Psoas muscle (tissue), 8 donors: Measurements from ENCODE around the gene BCKDHA. TPM values are rescaled to one million over a fixed set of nuclear protein-coding genes. Genes with fewer than 3 reads are reported as not detected.
"Not testable (repeated sequence)": the region's sequence is repeated elsewhere in the genome, so short reads cannot be mapped to it uniquely, and the experiment has no call there.

ENCODE experiments used
- ATAC-seq, 4 donors: fragments of 200-7000 bp; cut with Tn5 transposase; one replicate each; pipeline ENCODE4 v1.9.1; 2020; ENCODE audit warnings: moderate library complexity in 3 of 4, mild to moderate bottlenecking in 2 of 4
- DNase-seq, 2 donors: peaks; one replicate each; pipeline ENCODE4 v3.0.0-alpha.2; 2020
- H3K27ac ChIP-seq: fragments of 200-600 bp; one replicate; pipeline ENCODE4 v1.8.0; 2022
- H3K27me3 ChIP-seq, 3 donors: fragments of 200-600 bp in 1 of 3; one replicate each; pipeline versions ENCODE4 v1.6.1 to v1.8.0; 2013 to 2022; ENCODE audit warnings: low read length in 2 of 3, mild to moderate bottlenecking in 2 of 3, moderate library complexity in 1 of 3; ENCODE audit not compliant: insufficient read depth in 3 of 3
- H3K36me3 ChIP-seq, 2 donors: fragments of 200-600 bp in 1 of 2; one replicate each; pipeline versions ENCODE4 v1.6.1 to v1.8.0; 2013 to 2022; ENCODE audit warnings: low read depth in 1 of 2, mild to moderate bottlenecking in 1 of 2, moderate library complexity in 1 of 2; ENCODE audit not compliant: insufficient read depth in 1 of 2
- H3K4me1 ChIP-seq: fragments of 200-600 bp; one replicate; pipeline ENCODE4 v1.8.0; 2022
- H3K4me3 ChIP-seq: fragments of 200-600 bp; one replicate; pipeline ENCODE4 v1.8.0; 2022; ENCODE audit warnings: mild to moderate bottlenecking
- H3K9me3 ChIP-seq: fragments of 200-600 bp; one replicate; pipeline ENCODE4 v1.8.0; 2022
- WGBS, 3 donors: extraction: QIAGEN DNeasy Blood & Tissue Kit; methylation state at CpG; one replicate each; pipeline versions ENCODE4 v1.1.6 to v1.1.7; 2013; 5-methylcytosine and 5-hydroxymethylcytosine counted together
- intact Hi-C, 2 donors: fragments of 100-400 bp; cut with DNase I; formaldehyde crosslinking; loops; one replicate each; pipeline versions ENCODE4 v1.11.0 to v1.14.2; 2022
- polyA plus RNA-seq, 3 donors: library from polyadenylated mRNA; stranded (reverse); fragments of 200-250 nt; gene quantifications; one replicate each; pipeline ENCODE4 v1.2.3, GENCODE V29; 2013
- total RNA-seq, 4 donors: library from RNA; stranded (reverse); fragmentation: NEBNext Ultra II Directional in 2 of 4; extraction: Animal tissue kit (Norgen Biotek cat#: 25700) in 2 of 4; gene quantifications; one replicate each; pipeline versions ENCODE4 v1.2.1 to v1.2.4, GENCODE V29; 2021 to 2023
- TF ChIP-seq, protein P1 (sequence below): fragments of 200-600 bp; IDR thresholded peaks from one replicate; pipeline ENCODE4 v1.8.0; 2022; ENCODE audit warnings: antibody characterized with exemption
- donor health status: healthy with polysubstance abuse.
- donor health status: DM: no; HTN: no; CAD: no; lungs with moderate emphysema.
- donor health status: Bipolar disorder and iron deficiency.
- donor health status: healthy.
- donor health status: DM: yes; HTN: yes; CAD: no.
- donor health status: DM: no; HTN: no; CAD: no.
- donor health status: DM: no; HTN: no; CAD: no.
- donor health status: DM: yes; HTN: yes; CAD: no.

The BCKDHA gene
- total and polyA plus RNA-seq, 7 donors = 31.5 to 58.8 (median 43.3) TPM

GRCh38 chr19:41430922-41431321 is 33.3 kb downstream of the BCKDHA start:
- H3K36me3 ChIP-seq = peaks cover 9 to 63% of the 10 kb centered on the region in 2 donors
- H3K27ac ChIP-seq = peak overlapping the region; percentile 83
- no peak for DNase-seq
- no peaks in the 10 kb centered on the region for H3K9me3 ChIP-seq
- H3K4me1 ChIP-seq = peaks cover 17% of the 10 kb centered on the region
- 59 to 87% (median 69%) methylated on average over 6 of the region's 6 CpGs for WGBS, 3 donors
- no peak overlapping the region for H3K4me3 ChIP-seq
- H3K27me3 ChIP-seq = no peaks in the 10 kb centered on the region
- intact Hi-C loops = loop anchor here in 1 of 2 donors (10.0 kb wide), 1 partner anchor 226 kb away; no protein-coding TSS in a partner anchor
- TF ChIP-seq, protein P1, sequence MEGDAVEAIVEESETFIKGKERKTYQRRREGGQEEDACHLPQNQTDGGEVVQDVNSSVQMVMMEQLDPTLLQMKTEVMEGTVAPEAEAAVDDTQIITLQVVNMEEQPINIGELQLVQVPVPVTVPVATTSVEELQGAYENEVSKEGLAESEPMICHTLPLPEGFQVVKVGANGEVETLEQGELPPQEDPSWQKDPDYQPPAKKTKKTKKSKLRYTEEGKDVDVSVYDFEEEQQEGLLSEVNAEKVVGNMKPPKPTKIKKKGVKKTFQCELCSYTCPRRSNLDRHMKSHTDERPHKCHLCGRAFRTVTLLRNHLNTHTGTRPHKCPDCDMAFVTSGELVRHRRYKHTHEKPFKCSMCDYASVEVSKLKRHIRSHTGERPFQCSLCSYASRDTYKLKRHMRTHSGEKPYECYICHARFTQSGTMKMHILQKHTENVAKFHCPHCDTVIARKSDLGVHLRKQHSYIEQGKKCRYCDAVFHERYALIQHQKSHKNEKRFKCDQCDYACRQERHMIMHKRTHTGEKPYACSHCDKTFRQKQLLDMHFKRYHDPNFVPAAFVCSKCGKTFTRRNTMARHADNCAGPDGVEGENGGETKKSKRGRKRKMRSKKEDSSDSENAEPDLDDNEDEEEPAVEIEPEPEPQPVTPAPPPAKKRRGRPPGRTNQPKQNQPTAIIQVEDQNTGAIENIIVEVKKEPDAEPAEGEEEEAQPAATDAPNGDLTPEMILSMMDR = no peak
- peak in 1 of 4 donors; percentile 9 for ATAC-seq

DNA sequence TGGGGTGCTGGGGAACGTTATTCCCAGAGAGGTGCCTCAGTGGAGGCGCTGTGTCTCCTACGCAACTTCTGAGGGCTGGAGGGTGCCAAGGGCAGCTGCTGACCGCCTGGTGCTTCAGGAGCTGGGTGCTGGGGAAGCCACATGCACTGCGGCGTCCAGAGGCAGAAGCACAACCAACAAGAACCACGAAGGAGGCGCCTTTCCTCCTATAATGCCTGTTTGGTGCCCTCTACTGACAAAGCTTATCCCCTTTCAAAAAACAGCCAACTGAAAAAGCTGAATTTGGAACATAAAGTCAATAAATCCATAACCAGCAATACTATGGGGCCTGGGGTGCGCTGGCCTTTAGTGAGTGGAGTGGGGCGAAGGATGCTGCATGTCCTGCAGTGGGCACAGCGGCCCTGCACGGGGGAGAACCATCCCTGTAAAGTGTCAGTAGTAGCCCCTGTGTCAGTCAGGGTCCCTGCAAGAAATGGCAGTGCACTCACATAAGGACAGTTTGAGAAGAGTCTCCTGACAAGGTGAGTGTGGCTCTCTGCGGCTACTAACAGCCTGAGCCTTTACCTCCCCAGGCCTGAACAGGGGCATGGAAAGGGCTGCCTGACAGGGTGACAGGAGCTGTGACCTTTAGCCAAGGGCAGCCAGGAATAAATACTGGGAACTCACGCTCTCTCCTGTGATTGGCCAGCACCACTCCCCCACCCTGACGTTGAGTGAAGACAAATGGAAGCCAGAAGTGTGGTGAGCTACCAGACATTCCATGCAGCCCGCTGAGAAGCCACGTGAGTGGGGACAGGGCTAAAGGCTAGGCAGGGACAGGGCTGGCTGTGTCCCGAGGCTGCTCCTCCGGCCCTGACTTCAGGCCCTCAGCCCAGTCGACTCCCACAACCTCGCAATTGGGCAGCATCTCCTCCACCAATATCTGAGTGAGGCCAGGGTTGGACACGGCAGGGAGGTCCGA is 34.1 kb downstream of the BCKDHA start:
- 34 to 54% (median 38%) methylated on average over 23 of the region's 23 CpGs for WGBS, 3 donors
- H3K27ac ChIP-seq = peak overlapping the region; percentile 83
- DNase-seq (peak; percentile 59 to 68), ATAC-seq (peak; percentile 75 to 94 (median 88))
- H3K9me3 ChIP-seq = no peaks in the 10 kb centered on the region
- H3K27me3 ChIP-seq = no peaks in the 10 kb centered on the region
- H3K4me1 ChIP-seq = peaks cover 17% of the 10 kb centered on the region
- intact Hi-C loops = loop anchor here in 1 of 2 donors (10.0 kb wide), 1 partner anchor 227 kb away; no protein-coding TSS in a partner anchor
- no peak overlapping the region for H3K4me3 ChIP-seq
- TF ChIP-seq, protein P1 = peak; percentile 40
- H3K36me3 ChIP-seq = peaks cover 12 to 65% of the 10 kb centered on the region in 2 donors

GRCh38 chr19:41433171-41433570 is 35.6 kb downstream of the BCKDHA start:
- Histone ChIP-seq H3K36me3 (peaks cover 13 to 78% of the 10 kb centered on the region in 2 donors), H3K27ac (no peak overlapping the region), H3K9me3 (no peaks in the 10 kb centered on the region), H3K27me3 (no peaks in the 10 kb centered on the region), H3K4me1 (peaks cover 17% of the 10 kb centered on the region), H3K4me3 (no peak overlapping the region)
- intact Hi-C loops = loop anchor here in 1 of 2 donors (10.0 kb wide), 1 partner anchor 228 kb away; no protein-coding TSS in a partner anchor
- no peak for ATAC-seq
- no peak for DNase-seq
- 85 to 93% (median 90%) methylated on average over 18 of the region's 18 CpGs for WGBS, 3 donors
- TF ChIP-seq, protein P1 = no peak

GRCh38 chr19:41434450-41434849 is 36.8 kb downstream of the BCKDHA start:
- Histone ChIP-seq H3K36me3 (peaks cover 10 to 68% of the 10 kb centered on the region in 2 donors), H3K27me3 (no peaks in the 10 kb centered on the region), H3K9me3 (no peaks in the 10 kb centered on the region), H3K4me3 (no peak overlapping the region), H3K4me1 (peaks cover 26% of the 10 kb centered on the region), H3K27ac (no peak overlapping the region)
- ATAC-seq (no peak), DNase-seq (no peak)
- WGBS, 3 donors = 75 to 80% (median 78%) methylated on average over 5 of the region's 5 CpGs
- intact Hi-C loops = loop anchor here in 1 of 2 donors (10.0 kb wide), 1 partner anchor 230 kb away; no protein-coding TSS in a partner anchor
- TF ChIP-seq, protein P1 = no peak

GRCh38 chr19:41435376-41435775 is 37.8 kb downstream of the BCKDHA start:
- not testable (repeated sequence) for H3K9me3 ChIP-seq, DNase-seq, H3K27me3 ChIP-seq, H3K4me3 ChIP-seq, ATAC-seq, H3K27ac ChIP-seq
- 90 to 93% (median 93%) methylated on average over 11 of the region's 11 CpGs for WGBS, 3 donors
- intact Hi-C loops = loop anchor here (5.0 to 10.0 kb wide), 3 partner anchors 38 to 231 kb away; partner anchors contain the start of genes BCKDHA (in 1 of the 2) and EXOSC5 (in 1 of the 2)
- peaks cover 10 to 61% of the 10 kb centered on the region in 2 donors for H3K36me3 ChIP-seq
- peaks cover 26% of the 10 kb centered on the region for H3K4me1 ChIP-seq
